H7 (cell line): Measurements from ENCODE around the gene GPR18. TPM values are rescaled to one million over a fixed set of nuclear protein-coding genes. Genes with fewer than 3 reads are reported as not detected.

Experiments
- DNase-seq: peaks from one replicate; pipeline ENCODE4 v3.0.0; 2012
- H3K27me3 ChIP-seq: 2 replicates; pipeline ENCODE4 v1.6.0; 2011; ENCODE audit warnings: mild to moderate bottlenecking, low read length; ENCODE audit not compliant: control insufficient read depth, insufficient read depth
- H3K36me3 ChIP-seq: replicated peaks from 2 replicates; pipeline ENCODE4 v1.5.1; 2011; ENCODE audit warnings: low read length; ENCODE audit not compliant: control insufficient read depth, insufficient read depth
- H3K4me3 ChIP-seq: 2 replicates; pipeline ENCODE4 v1.5.1; 2011; ENCODE audit warnings: low read depth, mild to moderate bottlenecking, control low read depth, low read length, moderate library complexity; ENCODE audit not compliant: insufficient read depth
- total RNA-seq: library from RNA; depleted of rRNA; stranded (reverse); fragments of >200 nt; shearing (Covaris generic); gene quantifications from 2 replicates; pipeline ENCODE4 v1.2.3, GENCODE V29; 2014

Gene GPR18
- total RNA-seq, 1 experiment from 2014 or later: 0.10 TPM

- no peak for DNase-seq
- Histone ChIP-seq H3K36me3 (no peaks in the 10 kb centered on the region; the same call in 1 of the 2 replicates), H3K4me3 (no peak overlapping the region), H3K27me3 (no peaks in the 10 kb centered on the region)
These were observed 23.7 kb upstream of the GPR18 start for GRCh38 chr13:99281811-99282263.

GRCh38 chr13:99280166-99280565, 22.0 kb upstream of the GPR18 start:
- no peak for DNase-seq
- Histone ChIP-seq H3K4me3 (no peak overlapping the region), H3K36me3 (no peaks in the 10 kb centered on the region; the same call in 1 of the 2 replicates), H3K27me3 (no peaks in the 10 kb centered on the region)

GRCh38 chr13:99279637-99280036, 21.5 kb upstream of the GPR18 start:
- no peaks in the 10 kb centered on the region; the same call in 1 of the 2 replicates for H3K36me3 ChIP-seq
- H3K4me3 ChIP-seq: no peak overlapping the region
- no peak for DNase-seq
- H3K27me3 ChIP-seq: no peaks in the 10 kb centered on the region

GRCh38 chr13:99278843-99279242, 20.7 kb upstream of the GPR18 start:
- Histone ChIP-seq H3K36me3 (no peaks in the 10 kb centered on the region; the same call in 1 of the 2 replicates), H3K27me3 (no peaks in the 10 kb centered on the region), H3K4me3 (no peak overlapping the region)
- no peak for DNase-seq

DNA sequence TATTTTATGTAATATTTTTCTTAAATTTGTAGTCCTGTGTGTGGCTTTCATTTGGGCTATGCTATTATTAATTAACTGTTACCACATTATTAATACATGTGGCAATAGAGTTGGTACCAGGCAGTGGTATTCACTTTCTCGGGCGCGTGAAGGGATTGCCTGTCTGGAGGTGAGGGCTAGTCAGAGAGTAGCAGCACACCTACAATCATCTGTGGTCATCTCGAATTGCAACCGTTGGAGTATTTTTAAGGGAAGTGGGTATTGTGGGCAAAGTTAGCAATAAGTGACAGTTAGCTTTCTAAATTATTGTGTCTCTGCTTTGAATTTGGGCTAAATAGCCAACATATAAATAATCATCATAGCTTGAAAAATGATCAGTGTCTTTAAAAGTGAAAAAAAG, 20.0 kb upstream of the GPR18 start:
- H3K27me3 ChIP-seq: no peaks in the 10 kb centered on the region
- DNase-seq: no peak
- H3K36me3 ChIP-seq: no peaks in the 10 kb centered on the region; the same call in 1 of the 2 replicates
- H3K4me3 ChIP-seq: no peak overlapping the region

DNA sequence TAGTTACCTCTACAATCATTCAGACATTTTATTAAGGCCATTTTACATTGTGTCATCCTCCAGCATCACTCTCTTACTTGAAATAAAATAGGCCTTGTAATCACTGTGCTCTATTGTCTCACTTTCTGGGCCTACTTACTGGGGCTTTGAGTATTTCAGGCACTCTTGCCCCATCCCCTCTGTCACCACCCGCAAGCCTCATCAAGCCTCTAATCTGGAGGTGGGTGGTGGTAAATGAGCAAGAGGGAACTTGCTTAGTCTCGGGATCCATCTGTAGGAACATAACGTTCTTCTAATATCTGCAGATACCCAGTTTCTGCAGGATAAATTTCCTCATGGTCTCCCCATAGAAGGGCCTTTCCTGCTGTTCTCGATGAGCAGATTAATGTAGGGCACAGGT, 19.4 kb upstream of the GPR18 start:
- Histone ChIP-seq H3K4me3 (no peak overlapping the region), H3K27me3 (no peaks in the 10 kb centered on the region), H3K36me3 (no peaks in the 10 kb centered on the region; the same call in 1 of the 2 replicates)
- no peak for DNase-seq

- Histone ChIP-seq H3K4me3 (no peak overlapping the region), H3K27me3 (no peaks in the 10 kb centered on the region), H3K36me3 (no peaks in the 10 kb centered on the region; the same call in 1 of the 2 replicates)
- DNase-seq: peak; percentile 16
These were observed 18.5 kb upstream of the GPR18 start for GRCh38 chr13:99276706-99277105.

- DNase-seq: no peak
- Histone ChIP-seq H3K27me3 (no peaks in the 10 kb centered on the region), H3K36me3 (no peaks in the 10 kb centered on the region), H3K4me3 (no peak overlapping the region)
These were observed 16.9 kb upstream of the GPR18 start for GRCh38 chr13:99275093-99275469.

- Histone ChIP-seq H3K27me3 (no peaks in the 10 kb centered on the region), H3K36me3 (no peaks in the 10 kb centered on the region), H3K4me3 (no peak overlapping the region)
- no peak for DNase-seq
These were observed 14.9 kb upstream of the GPR18 start for GRCh38 chr13:99273128-99273527.

DNA sequence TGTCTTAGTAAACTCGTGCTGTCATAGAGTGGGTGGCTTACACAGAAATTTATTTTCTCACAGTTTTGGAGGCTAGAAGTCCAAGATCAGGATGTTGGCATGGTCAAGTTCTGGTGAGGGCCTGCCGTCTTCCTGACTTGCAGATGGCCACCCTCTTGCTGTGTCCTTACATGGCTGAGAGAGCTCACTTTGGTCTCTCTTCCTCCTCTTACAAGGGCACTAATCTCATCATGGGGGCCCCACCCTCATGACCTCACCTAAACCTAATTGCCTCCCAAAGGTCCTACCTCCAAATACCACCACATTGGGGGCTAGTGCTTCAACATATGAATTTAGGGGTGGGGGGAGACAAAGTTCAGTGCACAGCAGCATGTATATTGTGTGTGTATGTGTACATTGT, 14.3 kb upstream of the GPR18 start:
- H3K4me3 ChIP-seq: no peak overlapping the region
- DNase-seq: no peak
- no peaks in the 10 kb centered on the region for H3K36me3 ChIP-seq
- no peaks in the 10 kb centered on the region for H3K27me3 ChIP-seq

DNA sequence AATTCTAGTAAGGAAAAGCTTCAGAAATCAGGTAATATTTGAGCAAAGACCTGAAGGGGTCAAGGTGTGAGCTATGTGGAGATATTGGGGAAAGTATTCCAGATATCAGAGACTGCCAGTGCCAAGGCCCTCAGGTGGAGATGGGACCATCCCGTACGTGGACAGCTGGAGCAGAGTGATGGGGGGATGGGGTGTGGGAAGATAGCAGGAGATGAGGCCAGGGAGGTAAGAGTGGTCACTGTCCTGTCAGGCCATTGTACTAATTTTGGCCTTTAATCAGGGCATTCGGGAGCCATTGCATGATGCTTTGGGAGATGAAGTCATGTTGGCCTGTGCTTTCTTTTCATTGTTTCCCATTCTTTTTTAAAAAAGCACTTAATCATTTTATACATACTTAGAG, 13.1 kb upstream of the GPR18 start:
- DNase-seq: no peak
- H3K27me3 ChIP-seq: no peaks in the 10 kb centered on the region

GRCh38 chr13:99270518-99270917, 12.3 kb upstream of the GPR18 start:
- no peak for DNase-seq
- no peaks in the 10 kb centered on the region for H3K36me3 ChIP-seq
- H3K27me3 ChIP-seq: no peaks in the 10 kb centered on the region
- H3K4me3 ChIP-seq: no peak overlapping the region

More for the DNA sequence above, 13.1 kb upstream of the GPR18 start:
- no peaks in the 10 kb centered on the region for H3K36me3 ChIP-seq
- H3K4me3 ChIP-seq: no peak overlapping the region

GRCh38 chr13:99269627-99270241, 11.6 kb upstream of the GPR18 start:
- Histone ChIP-seq H3K27me3 (no peaks in the 10 kb centered on the region), H3K4me3 (no peak overlapping the region), H3K36me3 (no peaks in the 10 kb centered on the region)
- no peak for DNase-seq

- no peak for DNase-seq
- Histone ChIP-seq H3K27me3 (no peaks in the 10 kb centered on the region), H3K4me3 (no peak overlapping the region), H3K36me3 (no peaks in the 10 kb centered on the region)
These were observed 10.6 kb upstream of the GPR18 start for GRCh38 chr13:99268822-99269221.

- Histone ChIP-seq H3K27me3 (no peaks in the 10 kb centered on the region), H3K36me3 (no peaks in the 10 kb centered on the region)
- no peak for DNase-seq
These were observed 9.7 kb upstream of the GPR18 start for GRCh38 chr13:99267927-99268326.

DNA sequence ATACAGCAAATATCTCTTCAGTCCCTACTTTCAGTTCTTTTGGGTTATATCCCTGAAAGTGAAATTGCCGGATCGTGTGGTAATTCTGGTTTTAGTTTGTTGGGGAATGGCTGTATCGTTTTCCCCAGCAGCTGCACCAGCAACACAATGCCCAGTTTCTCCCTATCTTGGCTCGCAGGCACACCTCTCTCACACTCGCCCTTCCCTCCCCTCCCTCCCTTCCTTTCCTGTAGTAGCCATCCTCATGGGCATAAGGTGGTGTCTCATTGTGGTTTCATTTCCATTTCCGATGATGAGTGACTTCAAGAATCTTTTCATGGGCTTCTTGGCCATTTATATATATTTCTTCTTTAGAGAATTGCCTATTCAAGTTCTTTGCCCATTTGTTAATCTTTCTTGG, 8.6 kb upstream of the GPR18 start:
- H3K4me3 ChIP-seq: no peak overlapping the region
- DNase-seq: no peak
- no peaks in the 10 kb centered on the region for H3K36me3 ChIP-seq
- no peaks in the 10 kb centered on the region for H3K27me3 ChIP-seq

More at GRCh38 chr13:99267927-99268326, 9.7 kb upstream of the GPR18 start:
- H3K4me3 ChIP-seq: no peak overlapping the region
